ENCODE data around the gene RASA3.
"Not testable (repeated sequence)": the region's sequence is repeated elsewhere in the genome, so short reads cannot be mapped to it uniquely, and the experiment has no call there.

Gene RASA3

GRCh38 chr13:114121496-114122126 lies 10.8 kb downstream of the RASA3 start:
- Mint-ChIP-seq H3K4me1 (ENCODE audit: low read depth) (peaks cover 33% of the 10 kb centered on the region), H3K27me3 (ENCODE audit: low read depth) (peaks cover 5% of the 10 kb centered on the region), H3K9me3 (peaks cover 8% of the 10 kb centered on the region), H3K36me3 (ENCODE audit: low read depth) (peaks cover 35% of the 10 kb centered on the region), H3K4me3 (no peak overlapping the region), H3K27ac (no peak overlapping the region)
- no peak for DNase-seq (ENCODE audit: low spot score)

- Mint-ChIP-seq H3K27ac (no peak overlapping the region), H3K27me3 (ENCODE audit: low read depth) (peaks cover 5% of the 10 kb centered on the region), H3K36me3 (ENCODE audit: low read depth) (peaks cover 30% of the 10 kb centered on the region), H3K9me3 (peaks cover 4% of the 10 kb centered on the region), H3K4me3 (peak overlapping the region; percentile 51), H3K4me1 (ENCODE audit: low read depth) (peaks cover 27% of the 10 kb centered on the region)
- no peak for DNase-seq (ENCODE audit: low spot score)
These were observed 11.4 kb downstream of the RASA3 start for GRCh38 chr13:114121031-114121430.

GRCh38 chr13:114120591-114121011 lies 11.8 kb downstream of the RASA3 start:
- peak overlapping the region; percentile 82 for H3K27ac Mint-ChIP-seq
- peaks cover 5% of the 10 kb centered on the region for H3K27me3 Mint-ChIP-seq (ENCODE audit: low read depth)
- peak overlapping the region; percentile 51 for H3K4me3 Mint-ChIP-seq
- H3K4me1 Mint-ChIP-seq (ENCODE audit: low read depth): peaks cover 27% of the 10 kb centered on the region
- H3K36me3 Mint-ChIP-seq (ENCODE audit: low read depth): peaks cover 32% of the 10 kb centered on the region
- DNase-seq (ENCODE audit: low spot score): no peak
- H3K9me3 Mint-ChIP-seq: peaks cover 4% of the 10 kb centered on the region

GRCh38 chr13:114119196-114119595 lies 13.2 kb downstream of the RASA3 start:
- Mint-ChIP-seq H3K4me1 (ENCODE audit: low read depth) (peaks cover 28% of the 10 kb centered on the region), H3K36me3 (ENCODE audit: low read depth) (peaks cover 33% of the 10 kb centered on the region)

GRCh38 chr13:114118511-114119123 lies 13.8 kb downstream of the RASA3 start:
- Mint-ChIP-seq H3K9me3 (no peaks in the 10 kb centered on the region), H3K27ac (no peak overlapping the region), H3K4me3 (no peak overlapping the region), H3K4me1 (ENCODE audit: low read depth) (peaks cover 31% of the 10 kb centered on the region), H3K27me3 (ENCODE audit: low read depth) (peaks cover 5% of the 10 kb centered on the region), H3K36me3 (ENCODE audit: low read depth) (peaks cover 35% of the 10 kb centered on the region)
- no peak for DNase-seq (ENCODE audit: low spot score)

More at GRCh38 chr13:114119196-114119595, 13.2 kb downstream of the RASA3 start:
- Mint-ChIP-seq H3K27ac (no peak overlapping the region), H3K4me3 (no peak overlapping the region), H3K27me3 (ENCODE audit: low read depth) (peaks cover 5% of the 10 kb centered on the region), H3K9me3 (no peaks in the 10 kb centered on the region)
- DNase-seq (ENCODE audit: low spot score): no peak

GRCh38 chr13:114118086-114118485 lies 14.3 kb downstream of the RASA3 start:
- no peak overlapping the region for H3K4me3 Mint-ChIP-seq
- H3K9me3 Mint-ChIP-seq: no peaks in the 10 kb centered on the region
- H3K4me1 Mint-ChIP-seq (ENCODE audit: low read depth): peaks cover 30% of the 10 kb centered on the region
- H3K36me3 Mint-ChIP-seq (ENCODE audit: low read depth): peaks cover 36% of the 10 kb centered on the region
- DNase-seq (ENCODE audit: low spot score): no peak
- no peak overlapping the region for H3K27ac Mint-ChIP-seq
- H3K27me3 Mint-ChIP-seq (ENCODE audit: low read depth): peaks cover 5% of the 10 kb centered on the region

GRCh38 chr13:114117341-114117874 lies 15.0 kb downstream of the RASA3 start:
- Mint-ChIP-seq H3K4me1 (ENCODE audit: low read depth) (peaks cover 30% of the 10 kb centered on the region), H3K36me3 (ENCODE audit: low read depth) (peaks cover 34% of the 10 kb centered on the region)
- not testable (repeated sequence) for DNase-seq (ENCODE audit: low spot score); H3K4me3 Mint-ChIP-seq; H3K27me3 Mint-ChIP-seq (ENCODE audit: low read depth); H3K27ac Mint-ChIP-seq; H3K9me3 Mint-ChIP-seq

GRCh38 chr13:114116734-114117133 lies 15.7 kb downstream of the RASA3 start:
- H3K4me1 Mint-ChIP-seq (ENCODE audit: low read depth): peaks cover 32% of the 10 kb centered on the region
- H3K36me3 Mint-ChIP-seq (ENCODE audit: low read depth): peaks cover 34% of the 10 kb centered on the region
- H3K4me3 Mint-ChIP-seq: no peak overlapping the region
- DNase-seq (ENCODE audit: low spot score): no peak
- no peaks in the 10 kb centered on the region for H3K9me3 Mint-ChIP-seq
- no peak overlapping the region for H3K27ac Mint-ChIP-seq
- H3K27me3 Mint-ChIP-seq (ENCODE audit: low read depth): peaks cover 5% of the 10 kb centered on the region

GRCh38 chr13:114115796-114116195 lies 16.6 kb downstream of the RASA3 start:
- Mint-ChIP-seq H3K4me3 (no peak overlapping the region), H3K4me1 (ENCODE audit: low read depth) (peaks cover 32% of the 10 kb centered on the region), H3K36me3 (ENCODE audit: low read depth) (peaks cover 33% of the 10 kb centered on the region), H3K9me3 (no peaks in the 10 kb centered on the region), H3K27ac (no peak overlapping the region), H3K27me3 (ENCODE audit: low read depth) (peaks cover 4% of the 10 kb centered on the region)
- no peak for DNase-seq (ENCODE audit: low spot score)

- Mint-ChIP-seq H3K4me1 (ENCODE audit: low read depth) (peaks cover 33% of the 10 kb centered on the region), H3K27ac (no peak overlapping the region)
- DNase-seq (ENCODE audit: low spot score): no peak
These were observed 17.2 kb downstream of the RASA3 start for GRCh38 chr13:114115191-114115671.

GRCh38 chr13:114114666-114115065 lies 17.8 kb downstream of the RASA3 start:
- not testable (repeated sequence) for DNase-seq (ENCODE audit: low spot score); H3K9me3 Mint-ChIP-seq; H3K4me3 Mint-ChIP-seq; H3K27me3 Mint-ChIP-seq (ENCODE audit: low read depth); H3K27ac Mint-ChIP-seq
- H3K36me3 Mint-ChIP-seq (ENCODE audit: low read depth): peaks cover 35% of the 10 kb centered on the region
- peaks cover 34% of the 10 kb centered on the region for H3K4me1 Mint-ChIP-seq (ENCODE audit: low read depth)

More at GRCh38 chr13:114115191-114115671, 17.2 kb downstream of the RASA3 start:
- H3K36me3 Mint-ChIP-seq (ENCODE audit: low read depth): peaks cover 34% of the 10 kb centered on the region
- H3K27me3 Mint-ChIP-seq (ENCODE audit: low read depth): no peaks in the 10 kb centered on the region
- no peak overlapping the region for H3K4me3 Mint-ChIP-seq
- no peaks in the 10 kb centered on the region for H3K9me3 Mint-ChIP-seq

GRCh38 chr13:114114006-114114640 lies 18.3 kb downstream of the RASA3 start:
- no peak overlapping the region for H3K27ac Mint-ChIP-seq

GRCh38 chr13:114113395-114113794 lies 19.0 kb downstream of the RASA3 start:
- not testable (repeated sequence) for DNase-seq (ENCODE audit: low spot score); H3K9me3 Mint-ChIP-seq; H3K27me3 Mint-ChIP-seq (ENCODE audit: low read depth); H3K4me3 Mint-ChIP-seq
- Mint-ChIP-seq H3K27ac (peak overlapping the region; percentile 47), H3K36me3 (ENCODE audit: low read depth) (peaks cover 41% of the 10 kb centered on the region), H3K4me1 (ENCODE audit: low read depth) (peaks cover 29% of the 10 kb centered on the region)

More at GRCh38 chr13:114114006-114114640, 18.3 kb downstream of the RASA3 start:
- no peaks in the 10 kb centered on the region for H3K27me3 Mint-ChIP-seq (ENCODE audit: low read depth)
- DNase-seq (ENCODE audit: low spot score): no peak
- H3K36me3 Mint-ChIP-seq (ENCODE audit: low read depth): peaks cover 39% of the 10 kb centered on the region
- H3K4me3 Mint-ChIP-seq: no peak overlapping the region
- no peaks in the 10 kb centered on the region for H3K9me3 Mint-ChIP-seq
- peaks cover 32% of the 10 kb centered on the region for H3K4me1 Mint-ChIP-seq (ENCODE audit: low read depth)

- Mint-ChIP-seq H3K9me3 (no peaks in the 10 kb centered on the region), H3K4me3 (no peak overlapping the region), H3K4me1 (ENCODE audit: low read depth) (peaks cover 30% of the 10 kb centered on the region), H3K27ac (peak overlapping the region; percentile 47), H3K27me3 (ENCODE audit: low read depth) (no peaks in the 10 kb centered on the region), H3K36me3 (ENCODE audit: low read depth) (peaks cover 46% of the 10 kb centered on the region)
- DNase-seq (ENCODE audit: low spot score): no peak
These were observed 19.5 kb downstream of the RASA3 start for GRCh38 chr13:114112826-114113322.

Data from T-helper 2 cell treated with Interferon-gamma antibody and Interleukin-4, amounts not matched to agents 5 μg/mL and 100 μg/mL, for 36 hours (primary cell).